ENCODE data around the gene NCCRP1.

- TF ChIP-seq EZH2 (IDR thresholded peaks at IDR 0.05; ENCODE audit: low read depth): no peak
- TF ChIP-seq CTCF (conservative IDR thresholded peaks at IDR 0.05): no peak
Measured at GRCh38 chr19:39155114-39155700, 41.6 kb upstream of the NCCRP1 start.

Data from PC-9 (cell line).